GM18499 (cell line): ENCODE data around the gene SIK3.

Experiments
- ATAC-seq: cut with Tn5 transposase; IDR thresholded peaks from one replicate; pipeline ENCODE4 v1.9.1; 2021; ENCODE audit warnings: moderate number of reproducible peaks; ENCODE audit not compliant: insufficient read depth, unreplicated experiment

Gene SIK3

DNA sequence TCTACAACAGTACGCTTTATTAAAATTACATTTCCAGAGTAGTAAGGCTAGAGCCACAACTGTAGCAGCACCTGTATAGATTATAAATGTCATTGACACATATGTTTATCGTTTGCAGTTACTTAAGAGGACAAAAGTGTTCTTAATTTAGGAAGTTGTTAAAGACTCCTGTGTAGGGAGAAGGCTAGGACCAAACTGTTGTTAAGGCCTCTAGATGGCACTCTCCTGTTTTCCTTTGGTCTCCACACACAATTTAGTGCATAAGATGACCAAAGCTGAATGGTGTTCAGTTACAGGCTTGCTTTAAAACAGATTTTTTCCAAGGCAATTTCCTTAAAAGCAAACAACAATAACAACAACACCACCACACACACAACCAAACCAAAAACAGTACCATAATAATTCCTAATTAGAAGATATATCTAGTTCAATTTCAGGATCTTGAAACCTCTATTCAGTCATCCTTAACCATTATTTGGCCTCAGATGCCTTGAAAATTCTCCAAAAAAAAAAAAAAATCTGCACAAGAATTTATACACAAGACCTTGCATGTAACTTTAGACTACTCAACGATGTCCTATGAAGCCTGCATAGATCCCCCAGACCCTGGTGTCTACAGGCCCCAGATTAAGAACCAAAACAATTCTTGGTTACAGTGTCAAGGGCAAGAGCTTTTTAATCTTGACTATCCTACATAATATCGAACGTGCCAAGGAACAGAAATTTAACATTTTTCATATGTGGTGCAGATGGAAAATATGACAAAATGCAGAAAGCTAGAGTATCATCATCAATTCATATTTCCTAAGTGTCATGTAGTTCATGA lies 218.2 kb downstream of the SIK3 start:
- no peak for ATAC-seq

DNA sequence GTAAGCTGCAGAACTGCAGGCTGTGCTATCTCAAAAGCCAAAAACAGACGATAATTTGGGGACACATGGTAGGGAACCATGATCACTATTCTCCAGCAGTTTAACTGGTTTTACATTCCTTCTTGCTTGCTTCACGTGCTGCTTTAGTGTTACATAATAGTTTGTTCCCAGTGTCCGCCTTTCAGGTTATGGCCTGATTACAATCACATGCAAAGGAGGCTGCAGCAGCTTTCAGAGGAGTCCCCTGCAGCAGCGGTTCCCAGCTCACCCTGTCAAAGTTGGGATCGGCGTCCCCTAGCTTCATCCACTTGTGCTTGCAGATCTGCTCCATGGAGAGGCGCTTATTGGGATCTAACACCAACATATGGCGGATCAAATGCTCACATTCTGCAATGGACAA lies 221.6 kb downstream of the SIK3 start:
- no peak for ATAC-seq

DNA sequence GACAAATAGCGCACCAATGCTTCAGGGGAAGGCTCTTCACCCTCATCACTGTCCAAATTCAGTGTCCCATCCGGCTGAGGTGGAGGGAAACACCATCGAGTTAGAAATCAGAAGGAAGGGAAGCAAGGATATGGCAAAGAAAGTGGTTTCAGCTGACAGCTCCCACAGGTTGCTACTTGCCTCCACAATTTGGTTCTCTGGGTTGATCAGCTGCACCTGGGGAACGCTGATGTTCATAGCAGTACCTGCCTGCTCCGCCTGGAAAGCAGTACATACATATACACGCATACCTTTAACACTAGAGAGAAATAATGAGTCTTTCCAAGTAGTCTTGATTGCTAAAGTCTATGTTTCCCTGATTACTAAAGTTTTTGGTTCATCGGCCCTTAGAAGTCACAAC lies 223.0 kb downstream of the SIK3 start:
- no peak for ATAC-seq

DNA sequence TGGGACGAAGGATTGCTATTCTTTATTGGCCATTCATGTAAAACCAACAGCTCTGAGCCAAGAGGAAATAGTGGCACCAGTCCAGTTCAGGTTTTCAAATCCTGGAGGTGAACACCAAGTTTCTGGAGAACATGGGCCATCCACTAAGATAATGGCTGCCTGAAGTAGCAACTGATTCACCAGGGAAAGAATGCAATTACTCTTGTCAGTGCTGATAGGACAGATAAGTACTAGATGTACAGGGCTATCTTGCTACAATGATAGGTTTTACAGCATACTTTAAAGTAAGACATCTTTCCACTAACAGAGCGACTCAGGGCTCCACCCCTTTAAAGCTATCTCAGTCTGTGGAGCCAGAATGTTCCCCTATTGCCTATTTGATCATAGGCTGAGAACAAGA lies 224.0 kb downstream of the SIK3 start:
- no peak for ATAC-seq

DNA sequence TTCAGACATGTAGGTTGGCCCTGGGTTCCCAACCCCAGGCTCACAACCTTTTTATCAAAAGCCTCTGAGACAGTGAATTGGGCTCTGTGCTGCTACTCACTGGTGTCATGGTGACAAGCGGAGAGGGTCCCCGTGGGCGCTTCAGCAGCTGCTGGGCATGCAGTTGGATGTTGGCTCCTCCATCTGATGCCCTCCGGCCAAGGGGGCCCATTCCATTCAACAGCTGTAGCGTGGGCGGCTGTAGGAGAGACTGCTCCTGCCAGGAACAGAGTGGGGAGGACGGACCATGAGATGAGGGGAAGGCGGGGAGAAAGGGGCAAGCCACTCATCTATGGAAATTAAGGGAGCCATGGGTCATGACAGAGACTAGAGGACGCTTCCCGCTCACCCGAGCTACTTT lies 224.8 kb downstream of the SIK3 start:
- no peak for ATAC-seq

DNA sequence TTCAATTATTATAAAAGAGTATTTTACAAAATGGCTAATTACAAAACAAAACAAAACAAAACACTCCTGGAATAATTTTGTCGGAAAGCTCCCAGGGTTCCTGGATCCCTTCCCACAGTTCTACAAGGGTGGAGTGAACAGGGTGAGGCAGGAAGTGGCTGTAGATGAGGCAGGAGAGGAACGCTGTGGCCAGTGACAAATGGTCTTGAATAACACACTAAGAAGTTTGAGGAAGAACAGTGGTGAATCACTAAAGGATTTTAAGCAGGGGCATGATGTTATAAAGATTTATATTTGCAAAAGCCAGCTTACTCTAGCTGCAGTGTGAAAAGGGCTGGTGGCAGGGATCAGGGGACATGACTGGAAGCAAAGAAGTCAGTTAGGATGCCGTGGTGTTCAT lies 227.0 kb downstream of the SIK3 start:
- no peak for ATAC-seq

DNA sequence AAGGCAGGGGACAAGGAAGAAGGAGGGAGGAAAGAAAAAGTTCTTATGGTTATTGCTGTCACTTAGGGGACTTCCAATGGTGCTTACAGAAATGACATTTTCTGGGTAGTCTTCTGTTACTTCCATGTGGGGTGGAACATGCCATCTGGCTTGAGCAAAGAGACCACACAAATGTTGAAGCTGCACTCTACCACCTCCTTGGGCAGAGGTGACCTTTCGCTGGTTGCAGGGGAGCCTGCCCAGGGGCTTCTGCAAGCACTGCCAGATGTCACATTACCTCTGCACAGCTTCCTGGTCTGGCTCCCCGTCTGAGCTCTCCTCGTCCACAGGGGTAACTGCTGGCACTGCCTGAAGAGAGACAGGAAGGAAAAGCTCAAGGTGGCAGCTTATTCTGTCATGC lies 228.2 kb downstream of the SIK3 start:
- no peak for ATAC-seq

DNA sequence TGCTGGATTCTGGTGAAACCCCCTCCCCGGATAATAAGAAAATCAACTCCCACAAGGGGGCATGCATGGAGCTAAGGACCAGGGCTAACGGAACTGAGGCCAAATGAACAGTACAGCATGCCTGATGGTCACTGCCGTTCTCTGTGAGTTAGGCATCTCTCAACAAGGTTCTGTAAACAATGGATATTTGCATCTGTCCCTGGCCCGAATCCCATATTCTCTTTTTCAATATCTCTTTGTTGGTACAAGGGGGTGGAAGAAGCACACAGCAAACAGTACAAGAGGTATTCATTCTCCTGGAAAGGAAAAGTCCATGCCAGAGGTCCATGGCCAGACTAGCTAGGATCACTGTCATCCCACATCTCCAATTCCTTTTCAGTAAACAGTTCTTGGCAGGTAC lies 228.6 kb downstream of the SIK3 start:
- ATAC-seq: no peak

DNA sequence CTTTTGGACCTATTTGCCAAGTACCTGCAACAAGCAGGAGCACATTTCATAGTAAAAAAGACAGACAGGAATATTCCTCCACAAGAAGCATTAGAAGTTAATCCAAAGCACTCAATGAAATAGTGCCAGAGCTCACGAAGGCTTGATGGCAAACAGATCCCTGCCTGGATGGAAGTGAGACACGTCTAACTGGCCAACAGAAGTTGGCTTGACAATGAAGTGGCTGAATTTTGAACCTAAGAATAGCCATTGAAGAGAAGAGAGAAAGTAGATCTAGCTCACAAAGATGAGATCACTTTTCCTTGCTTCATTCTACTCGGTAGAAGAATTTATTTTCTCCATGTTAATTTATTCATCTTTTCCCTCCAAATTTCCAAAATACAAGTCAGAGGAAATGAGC lies 230.2 kb downstream of the SIK3 start:
- no peak for ATAC-seq

DNA sequence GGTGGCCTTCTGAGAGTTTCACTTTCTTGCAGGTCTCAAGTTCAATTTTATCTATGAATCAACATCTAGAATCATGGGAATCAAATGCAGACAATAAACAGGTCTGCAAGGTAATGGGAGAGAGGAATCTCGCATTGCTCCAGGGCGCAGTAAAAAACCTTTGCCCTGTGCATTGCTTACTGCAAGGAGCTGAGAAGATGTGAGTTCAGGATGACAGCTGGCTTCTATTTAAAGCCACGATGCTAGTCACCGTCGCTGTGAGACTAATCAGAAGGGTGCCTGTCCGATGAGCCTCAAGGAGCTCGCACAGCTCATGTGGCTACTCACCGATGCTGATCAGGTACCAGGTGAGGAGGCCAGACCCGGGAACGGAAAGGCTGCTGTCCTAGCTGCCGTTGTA lies 230.6 kb downstream of the SIK3 start:
- ATAC-seq: no peak

DNA sequence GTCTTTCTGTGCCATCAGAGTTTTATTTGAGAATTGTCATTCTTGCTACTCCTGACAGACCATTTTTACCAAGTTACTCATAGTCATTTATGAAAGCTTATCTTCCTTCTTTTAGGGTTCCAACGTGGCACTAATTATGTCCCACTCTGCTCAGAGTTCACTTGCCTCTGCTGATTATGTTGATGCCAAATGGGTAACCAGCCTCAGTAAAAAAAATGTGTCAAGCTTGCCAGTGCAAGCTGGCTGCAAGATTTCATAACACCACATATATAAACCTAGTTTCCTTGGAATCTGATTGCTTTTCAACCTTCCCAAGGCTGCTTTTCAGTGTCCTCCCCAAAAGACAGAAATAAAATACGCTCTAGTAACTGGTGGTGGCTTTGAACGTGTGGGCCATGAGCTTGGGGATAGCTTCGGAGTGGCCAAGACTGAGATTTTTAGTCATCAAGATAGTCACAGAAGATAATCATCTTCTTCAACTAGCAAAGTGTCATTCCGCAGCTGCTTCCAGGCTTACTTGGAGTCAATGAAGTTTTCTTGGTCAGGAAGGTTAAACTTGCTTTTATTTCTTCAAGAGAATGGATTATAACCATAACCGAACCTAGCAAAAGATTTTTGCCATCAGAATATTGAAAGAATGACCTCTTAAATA lies 231.3 kb downstream of the SIK3 start:
- no peak for ATAC-seq

DNA sequence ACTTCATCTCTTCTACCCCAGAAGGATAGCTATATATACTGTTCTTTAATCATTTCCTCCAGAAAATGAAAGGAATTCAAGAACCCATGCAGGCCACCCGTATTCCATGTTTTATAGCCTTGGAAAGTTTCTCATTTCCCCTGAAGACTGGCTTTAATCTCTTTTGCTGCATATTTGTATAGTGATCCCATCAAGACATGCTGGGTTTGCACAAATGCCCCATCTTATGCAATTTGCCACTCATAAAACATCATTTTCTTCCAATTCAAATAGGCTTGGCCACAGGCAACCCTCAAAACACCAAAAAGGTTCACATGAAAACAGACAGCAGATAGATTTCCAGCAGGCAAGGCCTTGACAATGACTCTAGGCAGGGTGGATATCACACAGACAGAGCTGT lies 232.5 kb downstream of the SIK3 start:
- no peak for ATAC-seq

DNA sequence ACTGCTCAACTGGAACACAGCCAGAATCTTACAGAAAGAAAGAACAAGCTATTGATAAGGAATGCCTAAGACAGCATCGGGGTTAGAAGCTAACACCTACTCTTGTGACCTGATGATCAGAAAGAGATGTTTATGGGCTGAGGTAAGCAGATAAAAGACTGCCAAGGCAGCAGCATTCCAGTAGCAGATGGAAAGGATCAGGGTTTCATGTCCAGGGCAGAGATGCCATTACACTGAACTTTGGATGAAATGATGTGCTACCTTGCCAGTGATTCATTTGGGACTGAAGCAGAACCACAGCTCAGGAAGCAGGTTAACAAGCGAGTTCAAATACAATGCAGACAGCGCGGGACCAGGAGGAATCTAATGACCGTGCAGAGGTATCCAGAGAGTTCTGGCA lies 233.7 kb downstream of the SIK3 start:
- ATAC-seq: no peak

DNA sequence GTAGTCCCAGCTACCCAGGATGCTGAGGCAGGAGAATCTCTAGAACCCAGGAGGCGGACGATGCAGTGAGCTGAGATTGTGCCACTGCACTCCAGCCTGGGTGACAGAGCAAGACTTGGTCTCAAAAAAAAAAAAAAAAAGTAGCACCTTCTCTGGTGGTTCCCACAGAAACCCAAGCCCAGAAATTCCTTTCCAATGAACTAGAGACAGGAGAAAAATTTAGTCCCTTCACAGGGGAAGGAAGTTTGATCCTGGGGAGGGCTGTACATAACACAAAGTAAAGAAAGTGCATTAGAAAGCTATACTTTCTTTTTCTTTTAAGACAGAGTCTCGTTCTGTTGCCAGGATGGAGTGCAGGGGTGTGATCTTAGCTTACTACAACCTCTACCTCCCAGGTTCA lies 235.3 kb downstream of the SIK3 start:
- no peak for ATAC-seq

DNA sequence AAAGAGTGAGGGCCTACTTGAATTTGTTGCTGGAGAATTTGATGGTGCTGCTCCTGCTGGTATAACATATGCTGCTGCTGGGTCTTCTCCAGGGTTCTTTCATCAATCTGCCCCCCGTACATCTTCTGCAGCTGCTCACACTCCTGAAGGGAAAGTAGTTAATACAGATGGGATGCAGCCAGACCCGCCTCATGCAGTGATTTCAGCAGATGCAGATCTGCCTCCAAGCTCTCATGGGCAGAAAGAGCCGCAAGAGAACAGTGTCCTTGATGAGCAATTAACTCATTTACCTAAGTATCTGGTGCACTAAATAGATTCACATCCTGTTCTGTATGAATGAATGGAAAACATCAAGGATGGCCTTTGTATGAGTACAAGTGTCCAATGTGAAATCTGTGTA lies 236.0 kb downstream of the SIK3 start:
- ATAC-seq: no peak

DNA sequence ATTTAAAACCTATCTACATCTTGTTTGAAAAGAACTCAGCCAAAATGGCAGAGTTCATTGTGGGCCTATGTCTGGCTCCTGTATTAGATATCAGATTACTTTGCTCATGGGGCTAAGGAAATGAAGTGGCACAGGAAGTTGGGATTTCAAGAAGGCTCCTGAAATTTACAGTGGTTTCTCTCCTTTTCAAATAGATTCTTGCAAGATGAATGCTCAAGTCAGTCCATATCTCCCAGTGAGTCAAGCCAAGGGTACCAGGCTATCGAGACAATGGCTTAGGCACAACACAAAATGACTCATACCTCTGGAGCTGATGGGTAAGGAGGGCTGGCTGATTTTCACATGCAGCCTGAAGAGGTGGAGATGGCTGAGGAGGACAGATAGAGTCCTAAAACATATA lies 236.7 kb downstream of the SIK3 start:
- ATAC-seq: no peak

DNA sequence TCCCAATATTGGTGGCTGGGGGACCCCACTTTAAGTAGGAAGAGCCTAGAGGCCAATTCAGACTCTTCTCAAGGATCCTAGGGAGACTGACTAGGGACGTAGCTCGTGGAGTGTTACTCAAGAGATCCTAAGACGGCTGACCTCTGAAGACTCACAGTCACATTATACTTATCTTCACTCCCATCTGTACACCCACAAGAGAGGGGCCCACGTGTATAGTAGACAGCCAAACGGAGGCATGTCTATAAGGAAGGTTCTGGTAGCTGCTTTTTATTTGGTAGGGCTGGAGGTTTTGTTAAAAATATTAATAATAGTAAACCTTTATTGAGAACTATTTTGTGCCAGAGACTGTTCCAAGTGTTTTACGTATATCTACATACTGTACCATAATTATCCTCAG lies 237.9 kb downstream of the SIK3 start:
- no peak for ATAC-seq

DNA sequence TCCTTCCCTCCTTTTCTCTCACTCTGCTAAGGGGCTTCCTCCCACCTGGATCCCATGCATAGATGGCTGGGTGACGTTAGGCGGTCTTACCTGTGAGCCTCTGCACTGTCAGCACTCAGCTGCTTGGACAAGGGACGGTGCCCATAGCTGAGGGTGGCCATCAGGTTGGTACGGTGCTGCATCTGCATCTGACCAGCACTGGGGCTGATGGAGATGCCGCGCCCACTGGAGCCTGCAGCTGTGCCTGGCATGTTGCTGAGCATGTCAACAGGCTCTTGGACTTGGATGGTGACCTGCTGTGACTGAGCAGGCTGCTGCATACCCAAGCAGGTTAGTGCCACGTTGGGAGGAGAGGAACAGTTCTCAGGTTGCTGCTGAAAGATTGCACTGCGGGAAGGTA lies 239.1 kb downstream of the SIK3 start:
- no peak for ATAC-seq

DNA sequence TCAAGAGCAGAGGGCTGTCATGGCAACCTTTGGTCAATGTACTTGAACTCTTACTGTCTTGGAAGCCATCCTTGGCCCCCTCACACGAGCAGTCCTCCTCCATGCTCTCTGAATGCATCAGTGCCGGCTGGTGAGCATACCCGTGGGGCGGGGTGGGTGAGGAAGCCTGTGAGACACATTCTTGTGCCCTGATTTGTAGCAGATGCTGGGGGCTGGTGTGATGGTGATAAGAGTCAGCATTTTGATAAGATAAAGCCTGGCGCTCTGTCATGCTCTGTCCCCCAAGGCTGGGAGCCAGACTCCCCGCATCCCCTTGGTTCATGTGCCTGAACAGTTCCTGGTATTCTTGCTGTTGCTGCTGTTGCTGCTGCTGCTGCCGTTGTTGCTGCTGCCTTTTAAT lies 240.3 kb downstream of the SIK3 start:
- no peak for ATAC-seq

DNA sequence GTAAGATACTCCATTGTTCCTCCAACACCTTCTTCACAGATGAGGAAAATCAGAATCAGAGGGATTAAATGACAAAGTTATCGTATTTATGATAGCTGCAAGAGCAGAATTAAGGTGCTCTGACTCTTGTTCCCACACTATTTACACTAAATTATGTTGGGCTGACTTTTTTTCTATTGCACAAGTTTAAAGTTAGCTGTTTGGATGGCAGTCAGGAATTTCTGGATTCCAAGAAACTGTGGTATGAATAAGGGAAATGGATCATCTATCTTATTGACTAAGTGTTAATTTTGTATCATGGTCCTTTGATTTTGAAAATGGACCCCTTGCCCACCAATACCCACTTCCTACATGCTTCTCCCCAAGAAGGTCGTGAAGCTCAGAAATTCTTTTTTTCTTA lies 240.9 kb downstream of the SIK3 start:
- ATAC-seq: no peak

DNA sequence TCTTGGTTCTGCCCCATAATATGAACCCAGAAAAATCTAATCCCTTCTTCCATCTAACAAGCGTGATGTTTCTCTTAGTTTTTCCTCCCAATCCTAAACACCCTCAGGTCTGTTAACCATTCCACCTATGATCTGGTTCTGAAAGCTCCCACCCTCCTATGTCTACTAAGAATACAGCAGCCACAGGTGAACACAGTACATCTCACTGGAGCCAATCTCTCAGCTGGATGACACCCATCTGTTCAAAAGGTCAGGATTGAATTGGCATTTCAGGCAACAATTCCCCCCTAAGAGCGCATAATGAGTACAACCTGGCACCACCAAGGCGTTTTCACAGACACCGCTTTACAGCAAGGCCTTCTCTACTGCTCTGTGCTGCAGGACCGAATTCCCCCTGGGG lies 241.8 kb downstream of the SIK3 start:
- ATAC-seq: no peak

DNA sequence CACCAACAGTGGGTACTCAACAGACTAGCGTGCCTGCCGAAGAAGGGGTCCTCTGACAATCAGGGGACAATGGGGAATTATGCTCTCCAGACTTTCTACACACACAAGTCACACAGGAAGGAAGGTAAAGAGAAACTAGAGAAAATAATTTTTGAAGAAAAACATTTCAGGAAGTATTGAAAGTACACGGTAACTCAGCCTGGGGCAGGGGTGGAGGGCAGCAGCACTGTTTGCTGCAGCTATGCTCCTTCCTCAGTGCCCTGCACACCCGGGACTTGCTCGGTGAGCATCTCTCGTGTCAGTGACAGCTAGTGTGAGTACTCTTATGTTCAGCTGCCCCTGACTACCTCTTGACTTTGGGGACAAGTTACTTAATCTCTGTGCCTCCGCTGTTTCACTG lies 242.8 kb downstream of the SIK3 start:
- no peak for ATAC-seq
